WTC11 (cell line): Measurements from ENCODE around the gene SLBP. TPM values are rescaled to one million over a fixed set of nuclear protein-coding genes. Genes with fewer than 3 reads are reported as not detected.
A peak's percentile ranks its signal among the peaks of the same experiment; 100 is the strongest.

Source experiments
- ATAC-seq: fragments of 200-7000 bp; cut with Tn5 transposase; 2 replicates; pipeline ENCODE4 v1.10.0; 2021; ENCODE audit warnings: mild to moderate bottlenecking, moderate library complexity
- CTCF ChIA-PET: fragments of 300-600 bp; sonication (Branson Sonifier 250); formaldehyde crosslinking; loops from one replicate; lab custom pipeline; 2021; ENCODE audit warnings: antibody characterized with exemption; lab: Charles Lee
- POLR2A ChIA-PET: fragments of 350-600 bp; sonication (Branson Sonifier 250); formaldehyde crosslinking; loops from one replicate; lab custom pipeline; 2021; ENCODE audit warnings: antibody characterized with exemption; lab: Charles Lee
- DNase-seq: peaks from one replicate; pipeline ENCODE4 v3.0.0; 2021; ENCODE audit warnings: low spot score
- H3K27ac Mint-ChIP-seq: 2 replicates; pipeline ENCODE4 v1.8.0; 2021; ENCODE audit warnings: mixed read lengths
- H3K27me3 Mint-ChIP-seq: 2 replicates; pipeline ENCODE4 v1.8.0; 2021; ENCODE audit warnings: low read depth, mild to moderate bottlenecking, moderate library complexity, mixed read lengths
- H3K36me3 Mint-ChIP-seq: 2 replicates; pipeline ENCODE4 v1.8.0; 2021; ENCODE audit warnings: mixed read lengths
- H3K4me1 Mint-ChIP-seq: 2 replicates; pipeline ENCODE4 v1.8.0; 2022; ENCODE audit warnings: mixed read lengths
- H3K4me3 Mint-ChIP-seq: 2 replicates; pipeline ENCODE4 v1.8.0; 2021; ENCODE audit warnings: mild to moderate bottlenecking, moderate library complexity, mixed read lengths
- H3K9me3 Mint-ChIP-seq: 2 replicates; pipeline ENCODE4 v1.8.0; 2021; ENCODE audit warnings: mixed read lengths
- AFF4 ChIP-seq: sonication (generic); formaldehyde crosslinking; IDR thresholded peaks from 2 replicates; pipeline ENCODE4 v1.8.1; 2023; ENCODE audit warnings: mild to moderate bottlenecking, missing genetic modification reagents, borderline replicate concordance
- ATF2 ChIP-seq: sonication (generic); formaldehyde crosslinking; IDR thresholded peaks from 2 replicates; pipeline ENCODE4 v1.8.1; 2022; ENCODE audit warnings: low read depth, missing genetic modification reagents, borderline replicate concordance
- ETV6 ChIP-seq: sonication (generic); formaldehyde crosslinking; IDR thresholded peaks from 2 replicates; pipeline ENCODE4 v1.8.1; 2022; ENCODE audit warnings: mild to moderate bottlenecking, missing genetic modification reagents
- JUN ChIP-seq: sonication (generic); formaldehyde crosslinking; IDR thresholded peaks from 2 replicates; pipeline ENCODE4 v1.8.0; 2023; ENCODE audit warnings: mild to moderate bottlenecking, missing genetic modification reagents
- MLX ChIP-seq: sonication (generic); formaldehyde crosslinking; IDR thresholded peaks from 2 replicates; pipeline ENCODE4 v1.8.1; 2023; ENCODE audit warnings: mild to moderate bottlenecking, missing genetic modification reagents, moderate library complexity
- NFATC4 ChIP-seq: fragments of 250-450 bp; sonication (Bioruptor Pico); IDR thresholded peaks from 2 replicates; pipeline ENCODE4 v1.9.0; 2021; ENCODE audit warnings: mild to moderate bottlenecking
- RELA ChIP-seq: sonication (generic); formaldehyde crosslinking; IDR thresholded peaks from 2 replicates; pipeline ENCODE4 v1.8.1; 2022; ENCODE audit warnings: missing genetic modification reagents, mild to moderate bottlenecking, borderline replicate concordance
- SMAD3 ChIP-seq: sonication (generic); formaldehyde crosslinking; IDR thresholded peaks from 2 replicates; pipeline ENCODE4 v1.8.0; 2022; ENCODE audit warnings: missing genetic modification reagents, mild to moderate bottlenecking, borderline replicate concordance
- TP53 ChIP-seq: sonication (generic); formaldehyde crosslinking; IDR thresholded peaks from 2 replicates; pipeline ENCODE4 v1.8.1; 2023; ENCODE audit warnings: mild to moderate bottlenecking, missing genetic modification reagents
- ZBTB21 ChIP-seq: sonication (generic); formaldehyde crosslinking; IDR thresholded peaks from 2 replicates; pipeline ENCODE4 v1.8.1; 2023; ENCODE audit warnings: mild to moderate bottlenecking, missing genetic modification reagents, borderline replicate concordance
- ZNF219 ChIP-seq: sonication (generic); formaldehyde crosslinking; IDR thresholded peaks from 2 replicates; pipeline ENCODE4 v1.8.0; 2023; ENCODE audit warnings: missing genetic modification reagents, mild to moderate bottlenecking, borderline replicate concordance
- ZNF281 ChIP-seq: sonication (generic); formaldehyde crosslinking; IDR thresholded peaks from 2 replicates; pipeline ENCODE4 v1.8.0; 2023; ENCODE audit warnings: mild to moderate bottlenecking, missing genetic modification reagents
- total RNA-seq: library from RNA; stranded (reverse); gene quantifications from 3 replicates; pipeline ENCODE4 v1.2.3, GENCODE V29; 2021
- TF ChIP-seq, protein P1 (sequence below): fragments of 250-450 bp; sonication (Bioruptor Pico); IDR thresholded peaks from 2 replicates; pipeline ENCODE4 v1.9.0; 2021; ENCODE audit warnings: mild to moderate bottlenecking
- TF ChIP-seq, protein P2 (sequence below): fragments of 250-450 bp; sonication (Bioruptor Pico); IDR thresholded peaks from 2 replicates; pipeline ENCODE4 v1.9.0; 2021; ENCODE audit warnings: mild to moderate bottlenecking
- TF ChIP-seq, protein P3 (sequence below): sonication (generic); formaldehyde crosslinking; IDR thresholded peaks from 2 replicates; pipeline ENCODE4 v1.8.0; 2022; ENCODE audit warnings: mild to moderate bottlenecking, missing genetic modification reagents

SLBP gene
- total RNA-seq, 1 experiment from 2014 or later = 40.2 TPM

DNA sequence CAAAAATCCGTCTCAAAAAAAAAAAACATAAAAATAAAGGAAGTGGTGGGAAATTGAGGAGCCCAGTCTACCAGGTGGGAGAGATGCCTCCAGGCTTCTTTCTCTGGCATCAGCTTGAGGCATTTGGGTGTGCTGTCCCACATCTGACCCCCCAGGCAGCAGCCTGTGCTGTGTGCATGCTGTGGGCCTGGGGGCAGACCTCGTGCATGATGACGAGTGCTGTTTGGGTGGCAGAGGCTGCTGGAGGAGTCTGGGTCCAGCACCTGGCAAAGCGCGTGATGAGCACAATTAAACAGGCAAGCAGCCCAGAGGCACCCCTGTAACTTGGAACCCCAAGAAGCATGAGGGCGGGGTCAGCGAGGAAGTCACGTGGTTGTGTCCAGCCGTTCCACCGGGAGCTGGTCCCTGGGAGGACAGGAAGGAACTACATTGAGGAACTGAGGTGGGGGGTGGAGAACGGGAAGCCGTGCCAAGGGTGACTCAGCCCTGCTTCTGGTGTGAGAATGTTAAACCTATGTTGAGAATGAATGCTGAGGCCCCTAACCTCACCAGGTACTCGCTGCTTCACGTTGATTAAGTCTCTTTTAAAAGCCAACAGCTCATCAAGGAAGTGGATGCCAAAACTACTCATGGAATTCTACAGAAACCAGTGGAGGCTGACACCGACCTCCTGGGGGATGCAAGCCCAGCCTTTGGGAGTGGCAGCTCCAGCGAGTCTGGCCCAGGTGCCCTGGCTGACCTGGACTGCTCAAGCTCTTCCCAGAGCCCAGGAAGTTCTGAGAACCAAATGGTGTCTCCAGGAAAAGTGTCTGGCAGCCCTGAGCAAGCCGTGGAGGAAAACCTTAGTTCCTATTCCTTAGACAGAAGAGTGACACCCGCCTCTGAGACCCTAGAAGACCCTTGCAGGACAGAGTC, 15.3 kb upstream of the SLBP start:
- ATAC-seq = no peak
- peaks cover 77% of the 10 kb centered on the region for H3K36me3 Mint-ChIP-seq

More for the DNA sequence above, 15.3 kb upstream of the SLBP start:
- ChIA-PET POLR2A (no interaction called here), CTCF (interaction anchor here (0.6 to 1.6 kb wide), 5 partner anchors 15 to 125 kb away, joined by 3 to 5 read pairs (median 4); partner anchors contain the start of gene SLBP)
- H3K27me3 Mint-ChIP-seq = no peaks in the 10 kb centered on the region
- no peak for DNase-seq
- no peak overlapping the region for H3K4me3 Mint-ChIP-seq
- H3K27ac Mint-ChIP-seq = peak overlapping the region; percentile 38; the same call in 1 of the 2 replicates
- TF ChIP-seq MLX (CRISPR knock-in tag) (no peak), NFATC4 (CRISPR knock-in tag) (no peak), TP53 (CRISPR knock-in tag) (no peak), ZNF281 (CRISPR knock-in tag) (no peak), AFF4 (CRISPR knock-in tag) (no peak), ZBTB21 (CRISPR knock-in tag) (no peak), ZNF219 (no peak), SMAD3 (CRISPR knock-in tag) (no peak), ATF2 (no peak), ETV6 (CRISPR knock-in tag) (no peak), JUN (CRISPR knock-in tag) (no peak), RELA (CRISPR knock-in tag) (no peak)
- TF ChIP-seq, protein P1, sequence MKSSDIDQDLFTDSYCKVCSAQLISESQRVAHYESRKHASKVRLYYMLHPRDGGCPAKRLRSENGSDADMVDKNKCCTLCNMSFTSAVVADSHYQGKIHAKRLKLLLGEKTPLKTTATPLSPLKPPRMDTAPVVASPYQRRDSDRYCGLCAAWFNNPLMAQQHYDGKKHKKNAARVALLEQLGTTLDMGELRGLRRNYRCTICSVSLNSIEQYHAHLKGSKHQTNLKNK (CRISPR knock-in tag) = no peak
- TF ChIP-seq, protein P2, sequence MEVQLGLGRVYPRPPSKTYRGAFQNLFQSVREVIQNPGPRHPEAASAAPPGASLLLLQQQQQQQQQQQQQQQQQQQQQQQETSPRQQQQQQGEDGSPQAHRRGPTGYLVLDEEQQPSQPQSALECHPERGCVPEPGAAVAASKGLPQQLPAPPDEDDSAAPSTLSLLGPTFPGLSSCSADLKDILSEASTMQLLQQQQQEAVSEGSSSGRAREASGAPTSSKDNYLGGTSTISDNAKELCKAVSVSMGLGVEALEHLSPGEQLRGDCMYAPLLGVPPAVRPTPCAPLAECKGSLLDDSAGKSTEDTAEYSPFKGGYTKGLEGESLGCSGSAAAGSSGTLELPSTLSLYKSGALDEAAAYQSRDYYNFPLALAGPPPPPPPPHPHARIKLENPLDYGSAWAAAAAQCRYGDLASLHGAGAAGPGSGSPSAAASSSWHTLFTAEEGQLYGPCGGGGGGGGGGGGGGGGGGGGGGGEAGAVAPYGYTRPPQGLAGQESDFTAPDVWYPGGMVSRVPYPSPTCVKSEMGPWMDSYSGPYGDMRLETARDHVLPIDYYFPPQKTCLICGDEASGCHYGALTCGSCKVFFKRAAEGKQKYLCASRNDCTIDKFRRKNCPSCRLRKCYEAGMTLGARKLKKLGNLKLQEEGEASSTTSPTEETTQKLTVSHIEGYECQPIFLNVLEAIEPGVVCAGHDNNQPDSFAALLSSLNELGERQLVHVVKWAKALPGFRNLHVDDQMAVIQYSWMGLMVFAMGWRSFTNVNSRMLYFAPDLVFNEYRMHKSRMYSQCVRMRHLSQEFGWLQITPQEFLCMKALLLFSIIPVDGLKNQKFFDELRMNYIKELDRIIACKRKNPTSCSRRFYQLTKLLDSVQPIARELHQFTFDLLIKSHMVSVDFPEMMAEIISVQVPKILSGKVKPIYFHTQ (CRISPR knock-in tag) = no peak
- TF ChIP-seq, protein P3, sequence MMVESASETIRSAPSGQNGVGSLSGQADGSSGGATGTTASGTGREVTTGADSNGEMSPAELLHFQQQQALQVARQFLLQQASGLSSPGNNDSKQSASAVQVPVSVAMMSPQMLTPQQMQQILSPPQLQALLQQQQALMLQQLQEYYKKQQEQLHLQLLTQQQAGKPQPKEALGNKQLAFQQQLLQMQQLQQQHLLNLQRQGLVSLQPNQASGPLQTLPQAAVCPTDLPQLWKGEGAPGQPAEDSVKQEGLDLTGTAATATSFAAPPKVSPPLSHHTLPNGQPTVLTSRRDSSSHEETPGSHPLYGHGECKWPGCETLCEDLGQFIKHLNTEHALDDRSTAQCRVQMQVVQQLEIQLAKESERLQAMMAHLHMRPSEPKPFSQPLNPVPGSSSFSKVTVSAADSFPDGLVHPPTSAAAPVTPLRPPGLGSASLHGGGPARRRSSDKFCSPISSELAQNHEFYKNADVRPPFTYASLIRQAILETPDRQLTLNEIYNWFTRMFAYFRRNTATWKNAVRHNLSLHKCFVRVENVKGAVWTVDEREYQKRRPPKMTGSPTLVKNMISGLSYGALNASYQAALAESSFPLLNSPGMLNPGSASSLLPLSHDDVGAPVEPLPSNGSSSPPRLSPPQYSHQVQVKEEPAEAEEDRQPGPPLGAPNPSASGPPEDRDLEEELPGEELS (CRISPR knock-in tag) = no peak
- H3K4me1 Mint-ChIP-seq = peaks cover 18% of the 10 kb centered on the region
- no peaks in the 10 kb centered on the region for H3K9me3 Mint-ChIP-seq
